Measurements from ENCODE around the gene PRR23A.
"Not testable (repeated sequence)": the region's sequence is repeated elsewhere in the genome, so short reads cannot be mapped to it uniquely, and the experiment has no call there.

The PRR23A gene

DNA sequence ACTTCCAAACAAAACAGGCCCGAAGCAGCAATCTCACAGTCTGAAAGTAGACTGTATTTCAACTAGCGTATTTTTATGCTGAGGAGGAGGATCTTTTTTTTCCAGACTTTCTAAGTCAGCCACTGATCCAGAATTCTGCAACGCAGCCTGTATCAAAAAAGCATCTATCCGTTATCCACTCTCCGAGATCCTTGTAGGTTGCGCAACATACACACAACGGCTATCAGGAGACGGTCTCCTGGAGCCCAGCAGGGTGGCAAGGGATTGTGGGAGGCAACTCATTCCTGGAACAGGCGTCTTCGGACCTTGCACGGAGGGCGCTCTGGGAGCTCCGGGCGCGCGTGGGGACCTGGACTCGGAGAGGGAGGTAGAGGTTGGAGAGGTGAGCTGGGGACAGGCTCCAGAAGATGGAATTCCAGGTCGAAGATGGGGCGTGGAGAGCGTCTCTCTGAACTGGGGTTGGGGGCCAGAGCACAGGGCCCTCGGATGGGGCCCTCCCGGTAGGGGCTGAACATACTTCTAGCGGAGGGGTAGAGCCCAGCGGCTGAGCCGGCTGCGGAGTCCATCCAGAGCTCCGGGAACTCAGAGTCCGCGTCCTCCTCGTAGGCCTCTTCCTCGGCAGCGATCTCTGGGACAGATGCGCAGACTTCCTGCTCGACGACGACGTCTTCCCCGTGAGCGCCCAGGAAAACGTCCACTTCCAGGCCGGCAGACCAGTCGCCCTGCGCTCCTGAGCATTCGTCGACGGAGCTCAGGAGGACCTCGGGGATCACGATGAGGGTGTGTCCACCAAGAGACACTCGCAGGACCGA lies 37.7 kb upstream of the PRR23A start:
- no peak overlapping the region for H2BK120ac ChIP-seq (ENCODE audit: low read depth, low read length)
- H3K4me2 ChIP-seq (ENCODE audit: low read length, poor library complexity, severe bottlenecking): no peak overlapping the region
- 90% methylated on average over 49 of the region's 50 CpGs for WGBS
- no peak overlapping the region for H2AFZ ChIP-seq (ENCODE audit: low read depth, low read length)
- no peak overlapping the region for H3K4ac ChIP-seq (ENCODE audit: low read depth in 1 of 2, low read length in 2 of 2)
- no peak overlapping the region for H2BK12ac ChIP-seq (ENCODE audit: low read length in 2 of 2)
- H2BK15ac ChIP-seq (ENCODE audit: low read depth, poor library complexity, severe bottlenecking): no peak overlapping the region
- H2AK5ac ChIP-seq (ENCODE audit: low read length, severe bottlenecking): no peak overlapping the region
- no peak overlapping the region for H4K91ac ChIP-seq (ENCODE audit: low read length)
- H3K23ac ChIP-seq (ENCODE audit: low read length in 2 of 2): no peak overlapping the region
- H3K27me3 ChIP-seq (ENCODE audit: control insufficient read depth in 1 of 2, insufficient read depth in 1 of 2, low read length in 2 of 2): peaks cover 0 to 15% of the 10 kb centered on the region in 2 experiments
- H3K79me1 ChIP-seq (replicated peaks; ENCODE audit: low read length, poor library complexity, severe bottlenecking): no peaks in the 10 kb centered on the region
- no peak overlapping the region for H3K27ac ChIP-seq (ENCODE audit: low read length, poor library complexity, severe bottlenecking)
- H3K4me3 ChIP-seq (ENCODE audit: insufficient read depth in 1 of 2, low read depth in 1 of 2, low read length in 2 of 2): no peak overlapping the region
- peaks cover 0 to 5% of the 10 kb centered on the region in 2 experiments for H3K36me3 ChIP-seq (ENCODE audit: control insufficient read depth in 1 of 2, insufficient read depth in 2 of 2, low read depth in 1 of 2, low read length in 2 of 2)
- no peak overlapping the region for H3K14ac ChIP-seq (ENCODE audit: low read length in 2 of 2)
- H3K4me1 ChIP-seq (ENCODE audit: control insufficient read depth, insufficient read depth, low read depth, low read length): no peaks in the 10 kb centered on the region
- H2BK5ac ChIP-seq (ENCODE audit: low read depth, low read length, poor library complexity, severe bottlenecking): no peak overlapping the region
- H3K18ac ChIP-seq (ENCODE audit: low read depth in 1 of 2, low read length in 2 of 2): no peak overlapping the region
- H3K9me3 ChIP-seq (ENCODE audit: control insufficient read depth, low read length): peaks cover 18% of the 10 kb centered on the region
- no peak overlapping the region for H3K9ac ChIP-seq (ENCODE audit: low read length)
- no peak overlapping the region for H4K8ac ChIP-seq (ENCODE audit: low read length)
- DNase-seq: no peak

DNA sequence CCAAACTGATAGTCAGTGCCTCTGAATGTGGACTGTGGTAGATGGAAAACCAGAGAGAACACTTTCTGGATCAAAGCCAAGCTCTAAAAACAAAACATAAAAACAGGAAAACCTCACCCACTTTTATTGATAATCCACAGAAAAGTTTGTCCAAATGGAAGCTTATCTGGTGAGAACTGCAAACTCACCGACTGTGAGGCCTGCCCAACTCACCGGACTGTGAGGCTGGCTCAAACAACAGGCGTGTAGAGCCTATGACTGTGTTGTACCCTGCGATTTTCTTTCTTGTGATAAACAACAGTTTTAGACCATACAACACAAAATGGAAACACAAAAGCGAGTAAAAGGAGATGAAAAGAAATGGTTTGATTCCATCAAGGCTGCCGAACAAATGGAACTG lies 31.4 kb upstream of the PRR23A start:
- H3K4me3 ChIP-seq (ENCODE audit: insufficient read depth in 1 of 2, low read depth in 1 of 2, low read length in 2 of 2): no peak overlapping the region
- no peak overlapping the region for H2BK5ac ChIP-seq (ENCODE audit: low read depth, low read length, poor library complexity, severe bottlenecking)
- H3K27me3 ChIP-seq (ENCODE audit: control insufficient read depth in 1 of 2, insufficient read depth in 1 of 2, low read length in 2 of 2): peaks cover 0 to 25% of the 10 kb centered on the region in 2 experiments
- no peaks in the 10 kb centered on the region for H3K36me3 ChIP-seq (ENCODE audit: control insufficient read depth in 1 of 2, insufficient read depth in 2 of 2, low read depth in 1 of 2, low read length in 2 of 2)
- no peak overlapping the region for H3K4me2 ChIP-seq (ENCODE audit: low read length, poor library complexity, severe bottlenecking)
- no peak overlapping the region for H3K9ac ChIP-seq (ENCODE audit: low read length)
- no peak overlapping the region for H3K18ac ChIP-seq (ENCODE audit: low read depth in 1 of 2, low read length in 2 of 2)
- H3K4me1 ChIP-seq (ENCODE audit: control insufficient read depth, insufficient read depth, low read depth, low read length): no peaks in the 10 kb centered on the region
- H3K23ac ChIP-seq (ENCODE audit: low read length in 2 of 2): no peak overlapping the region
- no peak overlapping the region for H2AK5ac ChIP-seq (ENCODE audit: low read length, severe bottlenecking)
- no peak overlapping the region for H3K27ac ChIP-seq (ENCODE audit: low read length, poor library complexity, severe bottlenecking)
- DNase-seq: no peak
- no peak overlapping the region for H2BK120ac ChIP-seq (ENCODE audit: low read depth, low read length)
- no peak overlapping the region for H2BK12ac ChIP-seq (ENCODE audit: low read length in 2 of 2)
- no peak overlapping the region for H2AFZ ChIP-seq (ENCODE audit: low read depth, low read length)
- peaks cover 2% of the 10 kb centered on the region for H3K9me3 ChIP-seq (ENCODE audit: control insufficient read depth, low read length)
- WGBS: 63% methylated on average over 5 of the region's 6 CpGs
- no peak overlapping the region for H2BK15ac ChIP-seq (ENCODE audit: low read depth, poor library complexity, severe bottlenecking)
- H3K14ac ChIP-seq (ENCODE audit: low read length in 2 of 2): no peak overlapping the region
- H3K4ac ChIP-seq (ENCODE audit: low read depth in 1 of 2, low read length in 2 of 2): no peak overlapping the region
- no peak overlapping the region for H4K8ac ChIP-seq (ENCODE audit: low read length)
- no peaks in the 10 kb centered on the region for H3K79me1 ChIP-seq (replicated peaks; ENCODE audit: low read length, poor library complexity, severe bottlenecking)
- no peak overlapping the region for H4K91ac ChIP-seq (ENCODE audit: low read length)

- Histone ChIP-seq H3K18ac (ENCODE audit: low read depth in 1 of 2, low read length in 2 of 2) (no peak overlapping the region), H3K9me3 (ENCODE audit: control insufficient read depth, low read length) (peaks cover 9% of the 10 kb centered on the region), H2AFZ (ENCODE audit: low read depth, low read length) (no peak overlapping the region), H3K36me3 (ENCODE audit: control insufficient read depth in 1 of 2, insufficient read depth in 2 of 2, low read depth in 1 of 2, low read length in 2 of 2) (no peaks in the 10 kb centered on the region), H3K4me3 (ENCODE audit: insufficient read depth in 1 of 2, low read depth in 1 of 2, low read length in 2 of 2) (no peak overlapping the region), H3K79me1 (replicated peaks; ENCODE audit: low read length, poor library complexity, severe bottlenecking) (no peaks in the 10 kb centered on the region), H3K23ac (ENCODE audit: low read length in 2 of 2) (no peak overlapping the region), H3K4me1 (ENCODE audit: control insufficient read depth, insufficient read depth, low read depth, low read length) (no peaks in the 10 kb centered on the region), H3K4me2 (ENCODE audit: low read length, poor library complexity, severe bottlenecking) (no peak overlapping the region), H3K27ac (ENCODE audit: low read length, poor library complexity, severe bottlenecking) (no peak overlapping the region), H3K9ac (ENCODE audit: low read length) (no peak overlapping the region), H3K27me3 (ENCODE audit: control insufficient read depth in 1 of 2, insufficient read depth in 1 of 2, low read length in 2 of 2) (peaks cover 0 to 3% of the 10 kb centered on the region in 2 experiments), H3K4ac (ENCODE audit: low read depth in 1 of 2, low read length in 2 of 2) (no peak overlapping the region), H2BK120ac (ENCODE audit: low read depth, low read length) (no peak overlapping the region), H2BK5ac (ENCODE audit: low read depth, low read length, poor library complexity, severe bottlenecking) (no peak overlapping the region), H4K8ac (ENCODE audit: low read length) (no peak overlapping the region), H4K91ac (ENCODE audit: low read length) (no peak overlapping the region), H2AK5ac (ENCODE audit: low read length, severe bottlenecking) (no peak overlapping the region), H2BK12ac (ENCODE audit: low read length in 2 of 2) (no peak overlapping the region), H3K14ac (ENCODE audit: low read length in 2 of 2) (no peak overlapping the region), H2BK15ac (ENCODE audit: low read depth, poor library complexity, severe bottlenecking) (no peak overlapping the region)
- WGBS: 50% methylated on average over 2 of the region's 2 CpGs
- DNase-seq: no peak
These were observed 26.4 kb upstream of the PRR23A start for GRCh38 chr3:139032326-139033002.

- H3K27me3 ChIP-seq (ENCODE audit: control insufficient read depth in 1 of 2, insufficient read depth in 1 of 2, low read length in 2 of 2); H3K4me1 ChIP-seq (ENCODE audit: control insufficient read depth, insufficient read depth, low read depth, low read length); H3K4me2 ChIP-seq (ENCODE audit: low read length, poor library complexity, severe bottlenecking): not testable (repeated sequence)
These were observed 24.5 kb upstream of the PRR23A start for GRCh38 chr3:139030576-139030975.

More at GRCh38 chr3:139030576-139030975, 24.5 kb upstream of the PRR23A start:
- not testable (repeated sequence) for H3K9ac ChIP-seq (ENCODE audit: low read length); DNase-seq; H3K79me1 ChIP-seq (replicated peaks; ENCODE audit: low read length, poor library complexity, severe bottlenecking); H3K9me3 ChIP-seq (ENCODE audit: control insufficient read depth, low read length); H3K4me3 ChIP-seq (ENCODE audit: insufficient read depth in 1 of 2, low read depth in 1 of 2, low read length in 2 of 2); H2BK12ac ChIP-seq (ENCODE audit: low read length in 2 of 2); H3K4ac ChIP-seq (ENCODE audit: low read depth in 1 of 2, low read length in 2 of 2); H2BK15ac ChIP-seq (ENCODE audit: low read depth, poor library complexity, severe bottlenecking); H3K27ac ChIP-seq (ENCODE audit: low read length, poor library complexity, severe bottlenecking); H2AK5ac ChIP-seq (ENCODE audit: low read length, severe bottlenecking); H3K36me3 ChIP-seq (ENCODE audit: control insufficient read depth in 1 of 2, insufficient read depth in 2 of 2, low read depth in 1 of 2, low read length in 2 of 2); H3K23ac ChIP-seq (ENCODE audit: low read length in 2 of 2); H2BK5ac ChIP-seq (ENCODE audit: low read depth, low read length, poor library complexity, severe bottlenecking); H4K8ac ChIP-seq (ENCODE audit: low read length); H3K14ac ChIP-seq (ENCODE audit: low read length in 2 of 2); H2AFZ ChIP-seq (ENCODE audit: low read depth, low read length); H2BK120ac ChIP-seq (ENCODE audit: low read depth, low read length); H4K91ac ChIP-seq (ENCODE audit: low read length); H3K18ac ChIP-seq (ENCODE audit: low read depth in 1 of 2, low read length in 2 of 2)

All from mesenchymal stem cell (in vitro differentiated cells and primary cell).